H9 (cell line): ENCODE data around the gene FUT6. TPM values are rescaled to one million over a fixed set of nuclear protein-coding genes. Genes with fewer than 3 reads are reported as not detected.

ENCODE experiments used
- DNase-seq: peaks from one replicate; pipeline ENCODE4 v3.0.0-alpha.2; 2017
- H2AFZ ChIP-seq: one replicate; pipeline ENCODE4 v1.6.1; 2013; ENCODE audit warnings: mild to moderate bottlenecking, low read length, control low read depth, moderate library complexity
- H2AK5ac ChIP-seq: 2 replicates; pipeline ENCODE4 v1.6.1; 2013; ENCODE audit warnings: low read length, control low read depth, mixed read lengths; ENCODE audit not compliant: insufficient read length
- H2BK120ac ChIP-seq: one replicate; pipeline ENCODE4 v1.6.1; 2013; ENCODE audit warnings: low read depth, mild to moderate bottlenecking, low read length, control low read depth, inconsistent platforms; ENCODE audit not compliant: poor library complexity, severe bottlenecking
- H2BK12ac ChIP-seq: 2 replicates; pipeline ENCODE4 v1.6.1; 2013; ENCODE audit warnings: low read length, control low read depth, mixed read lengths, low read depth; ENCODE audit not compliant: insufficient read length
- H2BK15ac ChIP-seq: 2 replicates; pipeline ENCODE4 v1.6.1; 2013; ENCODE audit warnings: low read depth, low read length, control low read depth
- H2BK20ac ChIP-seq: one replicate; pipeline ENCODE4 v1.6.1; 2013; ENCODE audit warnings: low read depth, mild to moderate bottlenecking, low read length, control low read depth, inconsistent platforms; ENCODE audit not compliant: poor library complexity, severe bottlenecking
- H2BK5ac ChIP-seq: 2 replicates; pipeline ENCODE4 v1.6.1; 2013; ENCODE audit warnings: low read length, control low read depth, mixed read lengths; ENCODE audit not compliant: insufficient read length
- H3K14ac ChIP-seq: 2 replicates; pipeline ENCODE4 v1.6.1; 2013; ENCODE audit warnings: low read length, control low read depth; ENCODE audit not compliant: insufficient read depth
- H3K18ac ChIP-seq: 2 replicates; pipeline ENCODE4 v1.6.1; 2013; ENCODE audit warnings: low read depth, mild to moderate bottlenecking, mixed read lengths, low read length, control low read depth; ENCODE audit not compliant: insufficient read length
- H3K23ac ChIP-seq: 2 replicates; pipeline ENCODE4 v1.6.1; 2013; ENCODE audit warnings: low read length, control low read depth, mixed read lengths, low read depth; ENCODE audit not compliant: insufficient read length
- H3K23me2 ChIP-seq: 2 replicates; pipeline ENCODE4 v1.6.1; 2013; ENCODE audit warnings: low read depth, mild to moderate bottlenecking, mixed read lengths, low read length, control low read depth; ENCODE audit not compliant: insufficient read length, poor library complexity, severe bottlenecking
- H3K27ac ChIP-seq: 2 replicates; pipeline ENCODE4 v1.5.1; 2013; ENCODE audit warnings: low read length, control low read depth, mixed read lengths, low read depth; ENCODE audit not compliant: insufficient read length
- H3K27me3 ChIP-seq: 2 replicates; pipeline ENCODE4 v1.6.1; 2013; ENCODE audit warnings: low read length, control low read depth, inconsistent platforms; ENCODE audit not compliant: insufficient read depth
- H3K4ac ChIP-seq: 2 replicates; pipeline ENCODE4 v1.6.1; 2013; ENCODE audit warnings: low read depth, mild to moderate bottlenecking, control low read depth, inconsistent platforms, low read length, moderate library complexity
- H3K4me1 ChIP-seq: 2 replicates; pipeline ENCODE4 v1.6.1; 2013; ENCODE audit warnings: low read length, control low read depth, inconsistent platforms; ENCODE audit not compliant: insufficient read depth
- H3K4me2 ChIP-seq: 2 replicates; pipeline ENCODE4 v1.6.1; 2013; ENCODE audit warnings: low read length, control low read depth, mixed read lengths; ENCODE audit not compliant: insufficient read length, insufficient read depth
- H3K56ac ChIP-seq: 2 replicates; pipeline ENCODE4 v1.6.1; 2013; ENCODE audit warnings: low read depth, mild to moderate bottlenecking, mixed read lengths, low read length, control low read depth; ENCODE audit not compliant: insufficient read length
- H3K79me1 ChIP-seq: 2 replicates; pipeline ENCODE4 v1.6.1; 2013; ENCODE audit warnings: low read depth, mild to moderate bottlenecking, moderate library complexity, low read length, control low read depth, inconsistent platforms; ENCODE audit not compliant: insufficient read depth, poor library complexity, severe bottlenecking
- H3K79me2 ChIP-seq: 2 replicates; pipeline ENCODE4 v1.6.1; 2013; ENCODE audit warnings: low read length, control low read depth, inconsistent platforms; ENCODE audit not compliant: insufficient read depth
- H3K9ac ChIP-seq: 2 replicates; pipeline ENCODE4 v1.6.1; 2013; ENCODE audit warnings: low read length, control low read depth, mixed read lengths; ENCODE audit not compliant: insufficient read length; ENCODE audit errors: extremely low read depth
- H3K9me3 ChIP-seq: one replicate; pipeline ENCODE4 v1.6.1; 2013; ENCODE audit warnings: low read depth, low read length, inconsistent platforms; ENCODE audit not compliant: control insufficient read depth
- H3T11ph ChIP-seq: one replicate; pipeline ENCODE4 v1.6.1; 2013; ENCODE audit warnings: mild to moderate bottlenecking, low read length, control low read depth, inconsistent platforms
- H4K20me1 ChIP-seq: one replicate; pipeline ENCODE4 v1.6.1; 2013; ENCODE audit not compliant: control insufficient read depth, insufficient read length, insufficient read depth
- H4K5ac ChIP-seq: 2 replicates; pipeline ENCODE4 v1.6.1; 2013; ENCODE audit warnings: low read depth, mild to moderate bottlenecking, mixed read lengths, low read length, control low read depth; ENCODE audit not compliant: insufficient read length
- H4K8ac ChIP-seq: replicated peaks from 2 replicates; pipeline ENCODE4 v1.6.1; 2013; ENCODE audit warnings: low read length, control low read depth, mixed read lengths, low read depth; ENCODE audit not compliant: insufficient read length
- H4K91ac ChIP-seq: 2 replicates; pipeline ENCODE4 v1.6.1; 2013; ENCODE audit warnings: low read depth, mild to moderate bottlenecking, moderate library complexity, mixed read lengths, low read length, control low read depth; ENCODE audit not compliant: insufficient read length
- H3K27ac Mint-ChIP-seq, 3 experiments: 2 replicates in 2 of 3; 3 replicates in 1 of 3; pipeline ENCODE4 v1.8.0; 2020 to 2021; ENCODE audit warnings: mixed read lengths in 3 of 3, mild to moderate bottlenecking in 1 of 3, moderate library complexity in 1 of 3
- H3K27me3 Mint-ChIP-seq: 2 replicates; pipeline ENCODE4 v1.8.0; 2021; ENCODE audit warnings: low read depth, mild to moderate bottlenecking, moderate library complexity, mixed read lengths
- H3K36me3 Mint-ChIP-seq, 3 experiments: 2 replicates in 2 of 3; 3 replicates in 1 of 3; pipeline ENCODE4 v1.8.0; 2020 to 2021; ENCODE audit warnings: low read depth in 3 of 3, mixed read lengths in 3 of 3; ENCODE audit not compliant: insufficient read depth in 1 of 3
- H3K4me1 Mint-ChIP-seq, 2 experiments: 2 replicates each; pipeline ENCODE4 v1.8.0; 2020; ENCODE audit warnings: mixed read lengths in 2 of 2
- H3K4me3 Mint-ChIP-seq, 2 experiments: 2 replicates in 1 of 2; 3 replicates in 1 of 2; pipeline ENCODE4 v1.8.0; 2020 to 2021; ENCODE audit warnings: mild to moderate bottlenecking in 2 of 2, mixed read lengths in 2 of 2, moderate library complexity in 1 of 2
- H3K9me3 Mint-ChIP-seq, 2 experiments: 2 replicates in 1 of 2; 3 replicates in 1 of 2; pipeline ENCODE4 v1.8.0; 2020; ENCODE audit warnings: mild to moderate bottlenecking in 2 of 2, mixed read lengths in 2 of 2, moderate library complexity in 1 of 2
- CTCF ChIP-seq: fragments of 200-600 bp; sonication (generic); conservative IDR thresholded peaks from 3 replicates; pipeline ENCODE4 v1.8.0; 2021; ENCODE audit warnings: antibody characterized with exemption, mild to moderate bottlenecking
- WGBS: extraction: QIAGEN DNeasy Blood & Tissue Kit; methylation state at CpG from one replicate; pipeline ENCODE4 v1.1.7; 2013; ENCODE audit warnings: missing lambda C conversion rate, low lambda C conversion rate, mixed read lengths; ENCODE audit not compliant: insufficient read length; ENCODE audit errors: extremely low coverage; 5-methylcytosine and 5-hydroxymethylcytosine counted together
- total RNA-seq: library from RNA; stranded (reverse); gene quantifications from 2 replicates; pipeline ENCODE4 v1.2.1, GENCODE V29; 2021

The FUT6 gene
- total RNA-seq, 1 experiment from 2014 or later: 0.13 TPM

- H3K4me2 ChIP-seq: no peak overlapping the region
- no peak overlapping the region for H3K18ac ChIP-seq
- no peak overlapping the region for H2BK5ac ChIP-seq
- H3K23ac ChIP-seq: no peak overlapping the region
- Mint-ChIP-seq H3K36me3 (no peaks in the 10 kb centered on the region), H3K9me3 (peaks cover 0 to 1% of the 10 kb centered on the region in 2 experiments; a peak in 2 of 5 replicates), H3K4me1 (peaks cover 2 to 13% of the 10 kb centered on the region in 2 experiments; a peak in 2 of 4 replicates), H3K27me3 (peaks cover 18% of the 10 kb centered on the region), H3K27ac (no peak overlapping the region), H3K4me3 (no peak overlapping the region)
- no peaks in the 10 kb centered on the region for H3K79me1 ChIP-seq
- no CpG with 5 or more reads among the region's 30 CpGs for WGBS
- no peak overlapping the region for H3K4ac ChIP-seq
- no peaks in the 10 kb centered on the region for H4K20me1 ChIP-seq
- no peaks in the 10 kb centered on the region for H3K4me1 ChIP-seq
- no peak overlapping the region for H4K8ac ChIP-seq
- H2AK5ac ChIP-seq: no peak overlapping the region
- no peaks in the 10 kb centered on the region for H3K27me3 ChIP-seq
- H3K27ac ChIP-seq: no peak overlapping the region
- no peak overlapping the region for H3T11ph ChIP-seq
- TF ChIP-seq CTCF: no peak
- H3K9ac ChIP-seq: no peak overlapping the region
- no peak overlapping the region for H3K56ac ChIP-seq
- peaks cover 1% of the 10 kb centered on the region for H3K23me2 ChIP-seq
- no peak overlapping the region for H2BK120ac ChIP-seq
- no peaks in the 10 kb centered on the region for H3K79me2 ChIP-seq
- H2BK12ac ChIP-seq: no peak overlapping the region
- H4K91ac ChIP-seq: no peak overlapping the region
- H2BK15ac ChIP-seq: no peak overlapping the region
- no peak overlapping the region for H4K5ac ChIP-seq
- no peak for DNase-seq
- H2BK20ac ChIP-seq: no peak overlapping the region
- no peak overlapping the region; the same call in 1 of the 2 replicates for H3K14ac ChIP-seq
- no peak overlapping the region for H2AFZ ChIP-seq
- H3K9me3 ChIP-seq: no peaks in the 10 kb centered on the region
These were observed 17.2 kb downstream of the FUT6 start for GRCh38 chr19:5822181-5822844.
